Measurements from ENCODE around the gene RRP36.

DNA sequence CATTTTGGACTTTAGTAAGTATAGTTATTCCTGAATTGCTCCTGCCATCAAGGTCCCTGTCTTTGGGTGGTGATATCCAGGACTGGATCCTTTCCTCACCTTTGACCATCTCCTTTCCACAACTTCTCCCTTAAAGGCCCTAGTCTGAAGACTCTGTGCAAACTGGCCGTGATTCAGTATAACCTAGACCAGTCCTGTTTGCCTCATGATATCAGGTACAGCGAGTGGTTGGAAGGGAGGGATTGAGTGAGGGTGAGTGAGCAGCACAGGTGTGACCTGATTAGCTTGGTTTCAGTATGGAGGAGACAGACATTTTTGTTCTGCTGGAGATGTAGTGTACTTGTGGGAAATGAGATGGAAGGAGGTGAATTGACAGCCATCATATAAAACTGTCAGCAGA, 2.3 kb upstream of the RRP36 start:
- no peak for TF ChIP-seq YY1 (IDR thresholded peaks at IDR 0.05; ENCODE audit: low read depth)
- TF ChIP-seq, protein P1, sequence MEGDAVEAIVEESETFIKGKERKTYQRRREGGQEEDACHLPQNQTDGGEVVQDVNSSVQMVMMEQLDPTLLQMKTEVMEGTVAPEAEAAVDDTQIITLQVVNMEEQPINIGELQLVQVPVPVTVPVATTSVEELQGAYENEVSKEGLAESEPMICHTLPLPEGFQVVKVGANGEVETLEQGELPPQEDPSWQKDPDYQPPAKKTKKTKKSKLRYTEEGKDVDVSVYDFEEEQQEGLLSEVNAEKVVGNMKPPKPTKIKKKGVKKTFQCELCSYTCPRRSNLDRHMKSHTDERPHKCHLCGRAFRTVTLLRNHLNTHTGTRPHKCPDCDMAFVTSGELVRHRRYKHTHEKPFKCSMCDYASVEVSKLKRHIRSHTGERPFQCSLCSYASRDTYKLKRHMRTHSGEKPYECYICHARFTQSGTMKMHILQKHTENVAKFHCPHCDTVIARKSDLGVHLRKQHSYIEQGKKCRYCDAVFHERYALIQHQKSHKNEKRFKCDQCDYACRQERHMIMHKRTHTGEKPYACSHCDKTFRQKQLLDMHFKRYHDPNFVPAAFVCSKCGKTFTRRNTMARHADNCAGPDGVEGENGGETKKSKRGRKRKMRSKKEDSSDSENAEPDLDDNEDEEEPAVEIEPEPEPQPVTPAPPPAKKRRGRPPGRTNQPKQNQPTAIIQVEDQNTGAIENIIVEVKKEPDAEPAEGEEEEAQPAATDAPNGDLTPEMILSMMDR (IDR thresholded peaks at IDR 0.05), result no peak

Data from SK-N-SH (cell line).